ENCODE results near the gene SH3BP5L.

SH3BP5L gene

GRCh38 chr1:248825573-248825908 is 174 bp downstream of the SH3BP5L start:
- no peak for DNase-seq (ENCODE audit: low read depth)

- no peak for DNase-seq (ENCODE audit: low read depth)
Measured at GRCh38 chr1:248825136-248825535, 579 bp downstream of the SH3BP5L start.

GRCh38 chr1:248824701-248825100 is 1.0 kb downstream of the SH3BP5L start:
- DNase-seq (ENCODE audit: low read depth): no peak

- DNase-seq (ENCODE audit: low read depth): no peak
Measured at GRCh38 chr1:248824301-248824700, 1.4 kb downstream of the SH3BP5L start.

- no peak for DNase-seq (ENCODE audit: low read depth)
Measured at GRCh38 chr1:248823517-248824001, 2.2 kb downstream of the SH3BP5L start.

GRCh38 chr1:248822148-248823032 is 3.3 kb downstream of the SH3BP5L start:
- no peak for DNase-seq (ENCODE audit: low read depth)

- no peak for DNase-seq (ENCODE audit: low read depth)
Measured at GRCh38 chr1:248821641-248822040, 4.1 kb downstream of the SH3BP5L start.

- peak; percentile 82 for DNase-seq (ENCODE audit: low read depth)
Measured at GRCh38 chr1:248821101-248821500, 4.6 kb downstream of the SH3BP5L start.

GRCh38 chr1:248820041-248820585 is 5.6 kb downstream of the SH3BP5L start:
- DNase-seq (ENCODE audit: low read depth): no peak

- DNase-seq (ENCODE audit: low read depth): no peak
Measured at GRCh38 chr1:248818505-248819374, 7.0 kb downstream of the SH3BP5L start.

GRCh38 chr1:248817065-248817464 is 8.7 kb downstream of the SH3BP5L start:
- no peak for DNase-seq (ENCODE audit: low read depth)

GRCh38 chr1:248816042-248816851 is 9.5 kb downstream of the SH3BP5L start:
- no peak for DNase-seq (ENCODE audit: low read depth)

- no peak for DNase-seq (ENCODE audit: low read depth)
Measured at GRCh38 chr1:248815407-248816034, 10.2 kb downstream of the SH3BP5L start.

- DNase-seq (ENCODE audit: low read depth): no peak
Measured at GRCh38 chr1:248814351-248814750, 11.4 kb downstream of the SH3BP5L start.

- no peak for DNase-seq (ENCODE audit: low read depth)
Measured at GRCh38 chr1:248813546-248813945, 12.2 kb downstream of the SH3BP5L start.

GRCh38 chr1:248812736-248813425 is 12.8 kb downstream of the SH3BP5L start:
- no peak for DNase-seq (ENCODE audit: low read depth)

- DNase-seq (ENCODE audit: low read depth): no peak
Measured at GRCh38 chr1:248811514-248812490, 13.9 kb downstream of the SH3BP5L start.

GRCh38 chr1:248810727-248811513 is 14.8 kb downstream of the SH3BP5L start:
- DNase-seq (ENCODE audit: low read depth): no peak
